GM12874 (cell line): Measurements from ENCODE around the gene DEFB115.

Experiments
- CTCF ChIP-seq: IDR thresholded peaks from 2 replicates; pipeline ENCODE4 v1.5.1; 2011; ENCODE audit warnings: low read depth, mild to moderate bottlenecking, control low read depth, low read length, moderate library complexity; ENCODE audit not compliant: insufficient read depth

The DEFB115 gene

DNA sequence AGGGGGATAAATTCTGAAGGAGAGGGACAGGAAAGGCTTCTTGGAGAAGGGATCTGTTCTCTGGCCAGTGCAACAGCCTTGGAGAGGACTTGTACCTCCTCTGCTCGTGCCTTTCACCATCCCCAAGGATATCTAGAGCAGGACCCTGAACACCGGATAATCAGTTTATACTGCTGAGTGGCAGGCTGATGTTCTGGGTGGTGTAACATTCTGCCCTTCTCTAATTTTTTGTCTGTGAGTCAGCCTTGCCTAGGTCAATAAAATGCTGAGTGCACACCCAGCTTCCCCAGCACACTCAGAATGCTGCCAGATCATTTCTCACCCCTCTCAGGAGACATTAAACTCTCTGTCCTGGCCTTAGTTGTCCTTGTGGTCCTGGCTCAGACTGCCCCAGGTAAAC, at the start of gene DEFB115:
Gene DEFB115, plus strand, starts transcription at position 301 of the 400 bp plus-strand sequence. Its CDS starts 0 bp downstream, at position 301.
- no peak for TF ChIP-seq CTCF

GRCh38 chr20:31236953-31237352, 20.5 kb upstream of the DEFB115 start:
- TF ChIP-seq CTCF, result no peak

DNA sequence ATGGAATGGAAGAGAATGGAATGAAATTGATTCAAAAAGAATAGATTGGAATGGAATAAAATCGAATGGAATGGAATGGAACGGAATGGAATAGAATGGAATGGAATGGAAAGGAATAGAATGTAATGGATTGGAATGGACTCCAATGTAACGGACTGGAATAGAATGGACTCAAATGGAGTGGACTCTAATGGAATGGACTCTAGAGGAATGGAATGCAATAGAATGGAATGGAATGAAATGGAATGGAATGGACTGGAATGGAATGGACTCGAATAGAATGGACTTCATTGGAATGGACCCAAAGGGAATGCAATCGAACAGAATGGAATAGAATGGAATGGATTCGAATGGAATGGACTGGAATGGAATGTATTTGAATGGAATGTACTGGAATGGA, 19.7 kb upstream of the DEFB115 start:
- no peak for TF ChIP-seq CTCF

DNA sequence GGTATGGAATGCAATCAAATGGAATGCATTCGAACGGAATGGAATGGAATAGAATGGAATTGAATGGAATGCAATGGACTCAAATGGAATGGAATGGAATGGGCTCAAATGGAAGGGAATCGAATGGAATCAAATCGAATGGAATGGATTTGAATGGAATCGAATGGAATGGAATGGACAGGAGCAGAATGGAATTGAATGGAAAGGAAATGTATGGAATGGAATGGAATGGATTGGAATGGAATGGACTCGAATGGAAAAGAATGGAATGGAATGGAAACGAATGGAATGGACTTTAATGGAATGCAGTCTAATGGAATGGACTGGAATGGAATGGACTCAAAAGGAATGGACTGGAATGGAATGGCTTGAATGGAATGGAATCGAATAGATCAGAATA, 18.3 kb upstream of the DEFB115 start:
- TF ChIP-seq CTCF, result no peak

DNA sequence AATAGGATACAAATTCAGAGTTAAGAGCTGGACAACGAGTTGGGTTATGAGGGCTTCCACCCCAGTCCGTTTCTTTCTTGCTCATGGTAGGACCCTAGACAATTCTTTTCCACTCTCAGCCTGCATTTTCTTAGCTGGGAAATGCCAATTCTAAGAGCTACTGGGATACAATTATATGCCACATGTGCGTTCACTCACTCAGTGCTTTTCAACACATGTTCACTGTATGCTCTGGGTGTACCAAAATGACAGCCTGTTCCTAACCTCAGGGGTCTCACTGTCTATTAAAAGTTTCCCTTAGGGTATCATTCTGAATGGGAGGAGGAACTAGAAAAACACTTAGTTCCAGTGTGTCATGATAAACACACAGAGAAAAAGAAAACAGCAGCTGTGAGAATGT, 505 bp upstream of the DEFB115 start:
- TF ChIP-seq CTCF, result no peak

GRCh38 chr20:31260326-31260932, 3.0 kb downstream of the DEFB115 start:
- peak; percentile 61 for TF ChIP-seq CTCF

DNA sequence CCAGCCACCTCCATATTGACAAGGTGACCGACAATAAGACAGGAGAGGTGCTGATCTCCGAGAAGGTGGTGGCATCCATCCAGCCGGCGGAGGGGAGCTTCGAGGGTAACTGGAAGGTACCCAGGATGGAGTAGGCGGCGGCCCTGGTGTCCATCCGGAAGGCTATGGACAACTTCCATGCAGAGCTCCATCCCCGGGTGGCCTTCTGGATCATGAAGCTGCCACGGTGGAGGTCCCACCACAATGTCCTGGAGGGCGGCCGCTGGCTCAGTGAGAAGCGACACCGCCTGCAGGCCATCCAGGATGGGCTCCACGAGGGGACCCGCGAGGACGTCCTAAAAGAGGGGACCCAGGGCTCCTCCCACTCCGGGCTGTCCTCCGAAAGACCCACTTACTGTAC, 17.0 kb downstream of the DEFB115 start:
- TF ChIP-seq CTCF, result no peak
